GM18526 (cell line): ENCODE data around the gene SLC13A3.

ENCODE experiments used
- POLR2A ChIP-seq: IDR thresholded peaks from 3 replicates; pipeline ENCODE4 v1.6.1; 2011; ENCODE audit not compliant: insufficient read length; ENCODE audit errors: extremely low read depth

SLC13A3 gene

GRCh38 chr20:46588532-46589511, 62.4 kb downstream of the SLC13A3 start:
- no peak for TF ChIP-seq POLR2A

GRCh38 chr20:46587986-46588385, 63.3 kb downstream of the SLC13A3 start:
- no peak for TF ChIP-seq POLR2A

- no peak for TF ChIP-seq POLR2A
These were observed 64.5 kb downstream of the SLC13A3 start for GRCh38 chr20:46586724-46587123.

GRCh38 chr20:46584508-46584907, 66.8 kb downstream of the SLC13A3 start:
- TF ChIP-seq POLR2A: no peak

GRCh38 chr20:46583411-46584214, 67.6 kb downstream of the SLC13A3 start:
- TF ChIP-seq POLR2A: no peak

GRCh38 chr20:46582648-46583047, 68.6 kb downstream of the SLC13A3 start:
- no peak for TF ChIP-seq POLR2A

GRCh38 chr20:46581391-46581790, 69.9 kb downstream of the SLC13A3 start:
- no peak for TF ChIP-seq POLR2A

- no peak for TF ChIP-seq POLR2A
These were observed 70.5 kb downstream of the SLC13A3 start for GRCh38 chr20:46580613-46581205.

GRCh38 chr20:46578745-46579144, 72.5 kb downstream of the SLC13A3 start:
- no peak for TF ChIP-seq POLR2A

- no peak for TF ChIP-seq POLR2A
These were observed 74.4 kb downstream of the SLC13A3 start for GRCh38 chr20:46576774-46577395.

GRCh38 chr20:46575937-46576461, 75.3 kb downstream of the SLC13A3 start:
- no peak for TF ChIP-seq POLR2A

GRCh38 chr20:46575394-46575793, 75.9 kb downstream of the SLC13A3 start:
- no peak for TF ChIP-seq POLR2A

GRCh38 chr20:46573788-46574584, 77.3 kb downstream of the SLC13A3 start:
- TF ChIP-seq POLR2A: no peak

GRCh38 chr20:46573234-46573633, 78.0 kb downstream of the SLC13A3 start:
- no peak for TF ChIP-seq POLR2A
